Stimulated activated CD8-positive, alpha-beta memory T cell treated with anti-CD3 and anti-CD28 coated beads, Interleukin-7, amount 100 ng/mL, for 4 hours (primary cell): ENCODE measurements around the gene ATP8A2.

Experiments
- DNase-seq, 2 donors: peaks; one replicate each; pipeline ENCODE4 v3.0.0-alpha.2; 2020; ENCODE audit warnings: low read depth in 2 of 2

The ATP8A2 gene

GRCh38 chr13:25384758-25385410 lies 13.1 kb downstream of the ATP8A2 start:
- no peak for DNase-seq

GRCh38 chr13:25391932-25392331 lies 20.2 kb downstream of the ATP8A2 start:
- DNase-seq = no peak

GRCh38 chr13:25394402-25395060 lies 22.8 kb downstream of the ATP8A2 start:
- DNase-seq = no peak

GRCh38 chr13:25397763-25398162 lies 26.0 kb downstream of the ATP8A2 start:
- no peak for DNase-seq

- DNase-seq = no peak
These were observed 29.2 kb downstream of the ATP8A2 start for GRCh38 chr13:25400925-25401324.

- DNase-seq = no peak
These were observed 30.2 kb downstream of the ATP8A2 start for GRCh38 chr13:25401958-25402357.

GRCh38 chr13:25406377-25406776 lies 34.6 kb downstream of the ATP8A2 start:
- no peak for DNase-seq

GRCh38 chr13:25409938-25410337 lies 38.2 kb downstream of the ATP8A2 start:
- no peak for DNase-seq

GRCh38 chr13:25415241-25415640 lies 43.5 kb downstream of the ATP8A2 start:
- no peak for DNase-seq

- DNase-seq = no peak
These were observed 45.8 kb downstream of the ATP8A2 start for GRCh38 chr13:25417535-25417934.

GRCh38 chr13:25420161-25420560 lies 48.4 kb downstream of the ATP8A2 start:
- DNase-seq = no peak

- DNase-seq = no peak
These were observed 49.8 kb downstream of the ATP8A2 start for GRCh38 chr13:25421612-25422011.

GRCh38 chr13:25422153-25422552 lies 50.4 kb downstream of the ATP8A2 start:
- DNase-seq = no peak

- no peak for DNase-seq
These were observed 52.1 kb downstream of the ATP8A2 start for GRCh38 chr13:25423831-25424230.

- no peak for DNase-seq
These were observed 57.7 kb downstream of the ATP8A2 start for GRCh38 chr13:25429466-25429865.

- DNase-seq = no peak
These were observed 60.9 kb downstream of the ATP8A2 start for GRCh38 chr13:25432691-25433090.

- DNase-seq = no peak
These were observed 68.3 kb downstream of the ATP8A2 start for GRCh38 chr13:25440061-25440460.

- no peak for DNase-seq
These were observed 74.5 kb downstream of the ATP8A2 start for GRCh38 chr13:25446261-25446660.

GRCh38 chr13:25447396-25447795 lies 75.6 kb downstream of the ATP8A2 start:
- DNase-seq = no peak

GRCh38 chr13:25453850-25454365 lies 82.1 kb downstream of the ATP8A2 start:
- DNase-seq = no peak

- DNase-seq = no peak
These were observed 83.4 kb downstream of the ATP8A2 start for GRCh38 chr13:25455146-25455545.

GRCh38 chr13:25457566-25457965 lies 85.8 kb downstream of the ATP8A2 start:
- DNase-seq = no peak
